A549 (cell line): ENCODE results near the gene PGPEP1.

Source experiments
- CHD2 ChIP-seq: fragments of 150-350 bp; IDR thresholded peaks from 2 replicates; pipeline ENCODE4 v1.6.1; 2014; ENCODE audit warnings: low read length; ENCODE audit not compliant: partially characterized antibody
- PHF8 ChIP-seq: fragments of 200-600 bp; sonication (generic); IDR thresholded peaks from 2 replicates; pipeline ENCODE4 v1.6.1; 2016; ENCODE audit warnings: low read depth, mild to moderate bottlenecking, antibody characterized with exemption, moderate library complexity, borderline replicate concordance
- POLR2A ChIP-seq: IDR thresholded peaks from 2 replicates; pipeline ENCODE4 v1.6.1; 2012; ENCODE audit warnings: mild to moderate bottlenecking, low read length
- RAD21 ChIP-seq, 2 experiments: fragments of >200 bp in 1 of 2; sonication (Bioruptor Twin) in 1 of 2; formaldehyde crosslinking in 1 of 2; IDR thresholded peaks in 1 of 2; conservative IDR thresholded peaks in 1 of 2; 2 replicates in 1 of 2; 3 replicates in 1 of 2; pipeline ENCODE4 v1.6.1; 2012 to 2018; ENCODE audit warnings: inconsistent platforms in 1 of 2
- RCOR1 ChIP-seq: fragments of 150-350 bp; IDR thresholded peaks from 2 replicates; pipeline ENCODE4 v1.6.1; 2014; ENCODE audit warnings: antibody characterized with exemption, low read length, low read depth
- USF2 ChIP-seq: fragments of 450-650 bp; IDR thresholded peaks from 2 replicates; pipeline ENCODE4 v1.6.1; 2014; ENCODE audit warnings: antibody characterized with exemption
- ZNF302 ChIP-seq: fragments of 250-450 bp; sonication (Bioruptor Pico); IDR thresholded peaks from 2 replicates; pipeline ENCODE4 v1.9.0; 2021; ENCODE audit warnings: inconsistent platforms, mild to moderate bottlenecking, moderate library complexity
- TF ChIP-seq, protein P1 (sequence below): fragments of >200 bp; sonication (Bioruptor Twin); formaldehyde crosslinking; IDR thresholded peaks from 3 replicates; pipeline ENCODE4 v1.5.1; 2016

DNA sequence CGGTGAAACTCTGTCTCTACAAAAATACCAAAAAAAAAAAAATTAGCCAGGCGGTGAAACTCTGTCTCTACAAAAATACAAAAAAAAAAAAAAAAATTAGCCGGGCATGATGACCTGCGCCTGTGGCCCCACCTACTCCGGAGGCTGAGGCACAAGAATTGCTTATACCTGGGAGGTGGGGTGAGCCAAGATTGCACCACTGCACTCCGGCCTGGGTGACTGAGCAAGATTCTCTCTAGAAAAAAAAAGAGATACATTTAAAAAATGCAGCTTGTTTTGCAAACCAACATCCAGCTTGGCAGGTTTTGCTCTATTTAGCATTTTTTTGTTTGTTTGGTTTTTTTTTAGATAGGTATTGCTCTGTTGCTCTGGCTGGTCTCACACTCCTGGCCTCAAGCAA, 6.7 kb upstream of the PGPEP1 start:
- no peak for TF ChIP-seq PHF8
- TF ChIP-seq, protein P1, sequence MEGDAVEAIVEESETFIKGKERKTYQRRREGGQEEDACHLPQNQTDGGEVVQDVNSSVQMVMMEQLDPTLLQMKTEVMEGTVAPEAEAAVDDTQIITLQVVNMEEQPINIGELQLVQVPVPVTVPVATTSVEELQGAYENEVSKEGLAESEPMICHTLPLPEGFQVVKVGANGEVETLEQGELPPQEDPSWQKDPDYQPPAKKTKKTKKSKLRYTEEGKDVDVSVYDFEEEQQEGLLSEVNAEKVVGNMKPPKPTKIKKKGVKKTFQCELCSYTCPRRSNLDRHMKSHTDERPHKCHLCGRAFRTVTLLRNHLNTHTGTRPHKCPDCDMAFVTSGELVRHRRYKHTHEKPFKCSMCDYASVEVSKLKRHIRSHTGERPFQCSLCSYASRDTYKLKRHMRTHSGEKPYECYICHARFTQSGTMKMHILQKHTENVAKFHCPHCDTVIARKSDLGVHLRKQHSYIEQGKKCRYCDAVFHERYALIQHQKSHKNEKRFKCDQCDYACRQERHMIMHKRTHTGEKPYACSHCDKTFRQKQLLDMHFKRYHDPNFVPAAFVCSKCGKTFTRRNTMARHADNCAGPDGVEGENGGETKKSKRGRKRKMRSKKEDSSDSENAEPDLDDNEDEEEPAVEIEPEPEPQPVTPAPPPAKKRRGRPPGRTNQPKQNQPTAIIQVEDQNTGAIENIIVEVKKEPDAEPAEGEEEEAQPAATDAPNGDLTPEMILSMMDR: no peak
- no peak for TF ChIP-seq ZNF302 (CRISPR knock-in tag)
- no peak for TF ChIP-seq RAD21 (conservative IDR thresholded peaks at IDR 0.05 in 1 of 2, IDR thresholded peaks at IDR 0.05 in 1 of 2)
- no peak for TF ChIP-seq POLR2A
- no peak for TF ChIP-seq USF2
- TF ChIP-seq RCOR1: no peak
- no peak for TF ChIP-seq CHD2
